Transverse colon (tissue), 3 donors: ENCODE data around the gene DLL1.

Experiments used
- EP300 ChIP-seq: sonication (generic); formaldehyde crosslinking; IDR thresholded peaks from one replicate; pipeline ENCODE4 v1.6.1; 2017; ENCODE audit warnings: antibody characterized with exemption, low read depth
- POLR2A ChIP-seq: fragments of 450-650 bp; IDR thresholded peaks from one replicate; pipeline ENCODE4 v1.6.1; 2016; ENCODE audit warnings: antibody characterized with exemption, mild to moderate bottlenecking, moderate library complexity
- POLR2AphosphoS5 ChIP-seq, 3 donors: sonication (generic); formaldehyde crosslinking; IDR thresholded peaks; one replicate each; pipeline ENCODE4 v1.6.1; 2016; ENCODE audit warnings: antibody characterized with exemption in 3 of 3

GRCh38 chr6:170276369-170277057 is 14.4 kb downstream of the DLL1 start:
- TF ChIP-seq EP300 (no peak), POLR2AphosphoS5 (IDR thresholded peaks at IDR 0.05) (peak in 1 of 3 donors; percentile 49), POLR2A (no peak)
